Fibroblast of peridontal ligament (primary cell): ENCODE measurements around the gene PERCC1.
"Not testable (repeated sequence)": the region's sequence is repeated elsewhere in the genome, so short reads cannot be mapped to it uniquely, and the experiment has no call there.

Source experiments
- DNase-seq: peaks from one replicate; pipeline ENCODE4 v3.0.0-alpha.2; 2010; ENCODE audit errors: extremely low read depth

Gene PERCC1

GRCh38 chr16:1434644-1435592 is 4.0 kb downstream of the PERCC1 start:
- DNase-seq, result no peak

GRCh38 chr16:1435921-1436697 is 5.2 kb downstream of the PERCC1 start:
- DNase-seq, result no peak

DNA sequence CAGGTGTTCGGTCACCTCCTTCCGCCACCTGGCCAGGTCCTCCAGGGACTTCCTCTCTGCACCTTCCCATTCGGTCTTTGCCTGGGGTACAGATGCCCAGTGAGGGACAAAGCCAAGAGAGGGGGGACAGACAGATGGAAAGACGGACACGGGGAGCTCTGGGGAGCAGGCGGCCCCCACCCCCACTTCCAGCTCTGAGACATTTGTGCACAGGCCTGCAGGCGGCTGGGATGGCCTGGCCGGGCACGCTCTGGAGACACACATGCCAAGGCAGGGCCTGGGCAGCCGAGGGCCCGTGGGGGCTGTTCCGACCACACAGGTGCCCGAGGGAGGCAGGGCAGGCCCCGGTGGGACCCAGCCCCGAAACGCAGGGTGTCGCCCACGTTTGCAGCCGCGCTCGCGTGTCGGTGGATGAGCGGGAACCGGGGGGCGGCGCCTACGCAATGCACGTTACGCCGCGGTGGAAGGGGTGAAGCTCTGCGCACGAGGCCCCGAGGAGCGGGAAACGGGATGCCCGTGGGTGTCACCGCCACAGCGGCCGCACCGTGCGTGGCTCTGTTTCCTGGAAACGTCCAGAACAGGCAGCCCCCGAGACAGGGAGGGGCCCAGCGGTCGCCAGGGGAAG is 6.0 kb downstream of the PERCC1 start:
- DNase-seq, result no peak

- no peak for DNase-seq
Measured at GRCh38 chr16:1437606-1438005, 6.7 kb downstream of the PERCC1 start.

- DNase-seq, result no peak
Measured at GRCh38 chr16:1438229-1439057, 7.6 kb downstream of the PERCC1 start.

GRCh38 chr16:1439058-1439698 is 8.3 kb downstream of the PERCC1 start:
- DNase-seq, result no peak

DNA sequence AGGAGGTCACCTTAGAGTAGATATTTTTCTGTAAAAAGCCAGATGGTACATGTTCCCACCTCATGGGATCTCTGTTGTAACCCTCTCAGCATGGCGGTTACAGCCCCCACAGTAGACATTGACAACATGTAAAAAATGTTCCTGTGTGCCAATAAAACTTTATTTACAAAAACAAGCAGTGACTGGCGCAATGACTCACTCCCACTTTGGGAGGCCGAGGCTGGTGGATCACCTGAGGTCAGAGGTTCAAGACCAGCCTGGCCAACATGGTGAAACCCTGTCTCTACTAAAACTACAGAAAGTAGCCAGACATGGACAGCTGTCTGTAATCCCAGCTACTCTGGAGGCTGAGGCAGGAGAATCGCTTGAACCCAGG is 8.8 kb downstream of the PERCC1 start:
- DNase-seq, result not testable (repeated sequence)

DNA sequence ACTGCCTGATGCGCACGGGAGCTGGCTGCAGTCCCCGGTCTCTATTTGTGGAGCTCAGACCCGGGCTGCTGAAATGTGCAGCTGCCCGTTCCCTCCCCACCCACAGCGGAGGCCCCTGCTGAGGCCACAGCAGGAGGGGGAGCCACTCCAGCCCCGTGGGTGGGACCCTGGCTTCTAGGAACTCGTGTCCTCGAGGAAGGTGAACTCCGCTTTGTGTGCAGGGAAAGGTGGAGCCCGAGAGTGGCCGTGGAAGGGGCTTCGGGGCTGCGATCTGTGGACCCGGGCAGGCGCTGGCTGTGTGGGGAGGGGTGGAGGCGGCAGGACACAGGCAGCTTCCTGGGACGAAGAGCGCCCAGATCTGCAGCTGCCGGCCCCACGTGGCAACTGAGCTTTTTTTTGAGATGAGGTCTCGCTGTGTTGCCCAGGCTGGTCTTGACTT is 10.5 kb downstream of the PERCC1 start:
- DNase-seq, result no peak

DNA sequence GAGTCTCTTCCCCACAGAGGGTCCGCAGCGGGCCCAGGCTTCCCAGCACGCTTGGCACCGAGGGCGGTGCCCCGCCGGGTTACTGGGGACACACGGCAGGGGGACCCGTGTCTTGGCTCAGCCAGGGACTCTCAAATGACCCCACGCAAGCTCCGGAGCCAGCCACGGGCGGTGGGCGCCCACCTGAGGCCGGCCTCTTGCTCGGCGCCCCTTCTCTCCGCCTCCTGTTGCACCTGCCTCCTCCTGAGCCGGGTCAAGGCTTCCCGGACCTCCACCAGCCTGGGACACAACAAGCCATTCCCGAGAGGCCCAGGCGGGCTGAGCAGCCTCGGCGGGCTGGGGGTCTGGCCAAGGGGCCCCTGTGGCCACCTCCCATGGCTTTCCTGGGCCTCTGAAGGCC is 11.8 kb downstream of the PERCC1 start:
- DNase-seq, result no peak

DNA sequence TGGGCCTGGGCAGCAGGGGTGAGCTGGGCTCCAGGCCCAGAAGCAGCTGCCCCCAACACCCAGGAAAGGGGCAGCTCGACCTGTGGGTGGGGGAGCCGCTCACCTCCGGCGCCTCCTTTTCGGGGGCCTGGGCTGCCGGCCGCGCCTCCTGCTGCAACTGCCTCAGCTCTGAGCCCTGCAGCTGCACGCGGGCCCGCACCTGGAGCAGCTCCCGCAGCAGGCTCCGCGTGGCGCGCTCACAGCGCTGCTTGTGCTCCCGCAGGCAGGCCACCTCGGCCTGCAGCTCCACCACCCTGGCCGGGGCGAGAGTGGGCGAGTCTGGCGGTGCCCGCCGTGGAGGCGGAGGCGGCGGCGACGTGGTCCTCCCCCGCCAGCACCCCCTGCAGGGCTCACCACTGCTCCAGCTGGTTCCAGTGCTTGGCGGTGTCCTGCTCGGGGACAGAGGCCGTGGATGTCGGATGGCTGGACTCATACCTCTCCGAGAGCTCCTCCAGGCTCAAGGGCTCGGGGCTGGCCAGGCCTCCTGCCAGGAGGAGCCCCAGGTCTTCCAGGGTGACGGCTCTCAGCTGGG is 12.6 kb downstream of the PERCC1 start:
- DNase-seq, result no peak

GRCh38 chr16:1443980-1444729 is 13.3 kb downstream of the PERCC1 start, which contains the start of gene CCDC154:
CCDC154 (minus strand) TSS chr16:1444556; CDS start chr16:1444322, 234 bp downstream.
- no peak for DNase-seq

DNA sequence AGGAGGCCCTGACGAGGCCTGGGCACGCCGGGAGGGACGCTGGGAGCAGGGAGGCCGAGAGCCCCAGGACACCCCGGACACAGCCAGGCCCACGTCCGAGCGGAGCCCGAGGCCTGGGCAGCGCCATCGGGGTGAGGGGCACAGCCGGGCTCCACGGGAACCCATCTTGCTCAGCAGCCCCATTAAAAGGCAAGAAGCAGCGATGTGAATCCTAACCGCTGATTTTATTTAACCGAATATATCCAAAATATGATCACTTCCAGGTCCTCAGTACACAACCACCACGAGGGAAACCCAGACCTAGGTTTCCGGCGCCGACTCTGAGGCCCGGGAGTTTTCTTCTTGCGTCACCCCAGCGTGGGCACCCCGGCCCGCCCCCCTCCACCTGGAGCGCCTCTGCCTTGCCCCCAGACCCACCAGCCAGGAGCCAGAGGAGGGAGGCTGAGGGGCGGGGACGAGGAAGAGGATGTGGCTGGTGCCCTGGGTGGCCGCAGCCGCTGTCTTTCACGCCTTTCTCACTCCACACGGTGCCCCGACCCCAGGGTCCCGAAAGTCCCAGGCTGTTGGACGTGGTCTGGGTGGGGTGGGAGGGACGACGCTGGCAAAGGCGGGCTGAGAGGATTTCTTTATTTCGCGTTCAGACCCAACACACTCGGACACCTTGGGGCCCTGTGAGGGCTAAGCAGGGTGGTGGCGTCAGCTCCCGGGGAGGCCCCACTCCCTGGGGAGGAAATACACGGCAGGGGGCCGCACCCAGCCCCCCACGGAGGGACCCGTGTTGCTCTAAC is 14.0 kb downstream of the PERCC1 start:
- DNase-seq, result no peak

DNA sequence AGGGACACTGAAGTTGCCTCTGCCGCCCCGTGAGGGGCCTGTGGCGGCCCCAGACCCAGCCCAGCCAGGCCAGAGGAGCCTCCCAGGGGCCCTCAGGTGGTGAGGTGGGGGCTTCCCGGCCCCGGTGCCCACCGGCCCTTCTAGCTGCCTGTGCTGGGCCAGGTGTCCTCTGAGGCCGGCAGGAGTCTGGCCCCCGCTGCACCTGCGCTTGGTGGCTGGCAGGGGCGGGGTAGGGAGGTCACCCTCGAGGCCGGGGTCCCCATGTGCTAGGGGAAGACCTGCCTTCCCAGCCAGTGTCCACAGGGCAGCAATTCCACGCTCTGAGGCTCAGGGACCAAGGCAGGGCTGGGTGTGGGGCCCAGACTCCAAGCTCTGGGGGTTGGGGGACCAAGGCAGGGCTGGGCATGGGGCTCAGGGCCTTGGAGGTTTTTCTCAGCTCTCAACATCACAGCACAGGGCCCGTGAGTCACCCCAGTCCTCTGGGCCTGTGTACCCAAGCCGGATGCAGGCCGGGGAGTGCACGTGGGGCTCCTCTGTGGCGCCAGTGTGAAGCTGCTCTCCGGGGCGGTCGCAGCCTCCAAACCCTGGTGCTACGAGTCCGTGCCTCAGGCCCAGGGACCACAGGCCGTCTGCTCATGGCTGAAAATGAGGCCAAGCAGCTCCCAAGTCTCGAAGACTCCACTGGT is 14.8 kb downstream of the PERCC1 start:
- DNase-seq, result no peak

DNA sequence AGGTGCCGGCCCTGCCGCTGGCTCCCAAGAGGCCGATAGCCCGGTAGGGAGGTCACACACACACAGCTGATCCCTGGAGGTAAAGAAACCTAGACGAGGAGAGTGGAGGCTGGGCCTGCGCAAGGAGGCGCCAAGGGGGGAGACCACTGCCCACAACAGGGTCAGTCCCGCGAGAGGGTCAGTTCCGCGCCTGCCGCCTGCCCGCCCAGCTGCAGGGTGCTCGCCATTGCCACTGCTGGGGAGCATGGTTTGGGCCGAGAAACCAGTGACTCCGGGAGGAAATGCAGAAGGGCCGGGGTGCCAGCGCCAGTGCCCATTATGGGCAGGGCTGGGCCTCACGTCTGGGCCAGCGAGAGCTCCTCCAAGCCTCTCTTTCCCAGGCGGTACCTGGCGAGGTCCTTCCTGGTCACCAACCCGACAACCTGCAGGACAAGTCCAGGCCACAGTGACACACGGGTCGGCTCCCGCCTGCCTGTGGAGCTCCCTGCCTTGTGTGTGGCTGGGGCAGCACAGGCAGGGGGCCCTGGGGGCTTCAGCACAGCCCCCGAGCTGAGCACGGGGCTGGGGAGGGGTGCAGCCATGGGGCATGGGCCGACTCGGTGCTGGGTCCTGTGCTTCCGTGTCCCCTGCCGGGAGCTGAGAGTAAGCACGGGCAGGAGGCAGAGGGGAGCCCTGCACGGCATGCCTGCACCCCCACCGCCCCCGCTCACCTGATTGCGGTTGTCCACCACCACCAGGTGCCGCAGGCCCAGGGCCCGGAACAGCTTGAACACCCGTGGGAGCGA is 15.6 kb downstream of the PERCC1 start:
- DNase-seq, result no peak

GRCh38 chr16:1447965-1448364 is 17.1 kb downstream of the PERCC1 start:
- no peak for DNase-seq

DNA sequence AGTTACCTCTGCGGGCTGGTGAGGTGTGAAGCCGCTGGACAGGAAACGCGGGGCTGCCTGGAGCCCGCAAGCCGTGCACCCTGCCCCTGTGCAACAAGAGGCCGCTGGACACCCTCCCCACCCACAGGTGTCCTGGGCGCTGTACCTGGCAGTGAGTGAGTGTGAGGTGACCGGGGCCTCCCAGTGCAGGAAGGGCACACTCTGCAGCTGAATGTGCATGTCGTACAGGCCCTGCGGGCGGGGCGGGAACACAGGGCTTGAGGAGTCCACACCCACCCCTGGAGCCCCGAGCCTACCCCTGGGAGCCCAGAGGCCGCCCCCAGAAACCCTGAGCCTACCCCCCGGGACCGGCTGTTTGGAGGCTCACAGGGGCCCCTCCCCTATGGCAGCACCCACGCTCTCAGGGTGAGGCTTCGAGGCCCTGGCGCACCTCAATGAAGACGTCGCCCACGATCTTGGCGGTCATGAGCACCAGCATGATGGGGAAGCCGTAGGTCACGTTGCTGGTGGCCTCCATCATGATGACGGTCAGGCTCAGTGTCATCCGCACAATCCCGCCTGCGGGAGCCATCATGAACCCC is 17.7 kb downstream of the PERCC1 start:
- no peak for DNase-seq

GRCh38 chr16:1449201-1449788 is 18.4 kb downstream of the PERCC1 start:
- DNase-seq, result no peak
